ENCODE measurements around the gene NRARP. TPM values are rescaled to one million over a fixed set of nuclear protein-coding genes. Genes with fewer than 3 reads are reported as not detected.

NRARP gene
- total RNA-seq, 6 donors from 2014 or later = 3.1 to 26.9 (median 9.5) TPM

DNA sequence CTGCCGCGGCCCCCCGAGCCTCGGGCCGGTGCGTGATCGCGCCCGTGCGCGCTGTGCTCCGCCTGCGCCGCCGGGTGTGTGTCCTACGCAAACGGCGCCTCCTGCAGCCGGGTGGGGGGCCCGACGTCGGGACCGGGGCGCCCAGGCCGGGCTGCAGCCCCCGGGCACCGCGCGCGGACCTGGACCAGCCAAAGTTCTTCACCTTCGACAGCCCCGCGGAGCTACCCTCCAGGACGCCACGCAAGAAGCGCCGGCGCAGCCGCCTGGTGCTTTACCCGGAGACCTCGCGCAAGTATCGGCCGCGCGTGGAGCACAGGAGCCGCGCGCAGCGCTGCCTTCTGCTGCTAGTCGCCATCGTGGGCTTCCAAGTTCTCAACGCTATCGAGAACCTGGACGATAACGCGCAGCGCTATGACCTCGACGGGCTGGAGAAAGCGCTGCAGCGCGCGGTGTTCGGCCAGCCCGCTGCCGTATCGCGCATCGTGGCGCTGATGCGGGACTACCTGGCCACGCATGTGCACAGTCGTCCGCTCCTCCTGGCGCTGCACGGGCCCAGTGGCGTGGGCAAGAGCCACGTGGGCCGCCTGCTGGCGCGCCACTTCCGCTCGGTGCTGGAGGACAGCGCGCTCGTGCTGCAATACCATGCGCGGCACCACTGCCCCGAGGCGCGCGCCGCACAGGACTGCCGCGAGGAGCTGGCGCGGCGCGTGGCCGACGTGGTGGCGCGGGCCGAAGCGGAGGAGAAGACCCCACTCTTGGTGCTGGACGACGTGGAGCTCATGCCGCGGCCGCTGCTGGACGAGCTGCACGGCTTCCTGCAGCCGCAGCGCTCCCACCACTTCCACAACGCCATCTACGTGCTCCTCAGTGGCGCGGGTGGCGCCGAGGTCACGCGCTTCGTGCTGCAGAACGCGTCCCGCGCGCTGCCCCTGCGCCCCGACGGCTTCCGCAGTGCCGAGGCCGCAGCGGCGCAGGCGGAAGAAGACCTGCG lies 23.1 kb downstream of the NRARP start:
- peaks cover 6 to 53% (median 29%) of the 10 kb centered on the region in 4 donors for H3K36me3 ChIP-seq

DNA sequence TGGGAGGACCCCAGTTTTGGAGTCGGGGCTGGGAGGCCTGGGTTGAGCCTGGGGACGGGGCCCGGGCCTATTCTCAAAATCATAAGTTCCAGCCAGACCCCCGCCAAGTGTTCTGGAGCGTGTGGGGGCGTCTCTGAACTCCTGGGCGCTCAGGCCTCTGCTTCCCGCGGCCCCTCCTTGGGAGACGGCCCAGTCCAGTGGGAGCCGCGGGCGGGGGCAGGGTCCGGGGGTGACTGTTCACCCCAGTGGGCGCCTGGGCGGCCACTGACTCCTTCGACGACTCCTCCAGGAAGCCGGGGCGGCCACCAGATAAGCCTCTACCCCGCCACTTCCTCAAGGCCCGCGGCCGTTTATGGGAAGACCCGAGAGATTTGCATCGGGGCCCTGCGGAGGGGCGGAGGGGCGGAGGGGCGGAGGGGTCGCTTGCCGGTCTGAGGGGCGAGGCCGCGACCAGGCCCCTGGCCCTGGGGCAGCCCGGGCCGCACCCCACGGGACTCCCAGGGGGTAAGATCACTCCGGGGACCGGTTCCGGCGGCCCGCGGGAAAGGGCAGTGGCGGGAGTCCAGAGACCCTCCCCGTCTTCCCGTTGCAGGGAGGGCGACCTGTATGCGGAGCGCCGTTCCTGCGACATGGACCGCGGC lies 23.9 kb downstream of the NRARP start:
- 10 to 31% methylated on average over 8 to 32 of the region's 54 CpGs for WGBS, 2 donors
- H3K4me1 ChIP-seq = peaks cover 38 to 86% (median 60%) of the 10 kb centered on the region in 4 donors
- ATAC-seq (ENCODE audit: low FRiP score in 2 of 2) = peak in 1 of 2 donors; percentile 11
- peak in 1 of 2 donors; percentile 86 for DNase-seq
- no peak for TF ChIP-seq EP300 (IDR thresholded peaks at IDR 0.05)
- TF ChIP-seq, protein P1, sequence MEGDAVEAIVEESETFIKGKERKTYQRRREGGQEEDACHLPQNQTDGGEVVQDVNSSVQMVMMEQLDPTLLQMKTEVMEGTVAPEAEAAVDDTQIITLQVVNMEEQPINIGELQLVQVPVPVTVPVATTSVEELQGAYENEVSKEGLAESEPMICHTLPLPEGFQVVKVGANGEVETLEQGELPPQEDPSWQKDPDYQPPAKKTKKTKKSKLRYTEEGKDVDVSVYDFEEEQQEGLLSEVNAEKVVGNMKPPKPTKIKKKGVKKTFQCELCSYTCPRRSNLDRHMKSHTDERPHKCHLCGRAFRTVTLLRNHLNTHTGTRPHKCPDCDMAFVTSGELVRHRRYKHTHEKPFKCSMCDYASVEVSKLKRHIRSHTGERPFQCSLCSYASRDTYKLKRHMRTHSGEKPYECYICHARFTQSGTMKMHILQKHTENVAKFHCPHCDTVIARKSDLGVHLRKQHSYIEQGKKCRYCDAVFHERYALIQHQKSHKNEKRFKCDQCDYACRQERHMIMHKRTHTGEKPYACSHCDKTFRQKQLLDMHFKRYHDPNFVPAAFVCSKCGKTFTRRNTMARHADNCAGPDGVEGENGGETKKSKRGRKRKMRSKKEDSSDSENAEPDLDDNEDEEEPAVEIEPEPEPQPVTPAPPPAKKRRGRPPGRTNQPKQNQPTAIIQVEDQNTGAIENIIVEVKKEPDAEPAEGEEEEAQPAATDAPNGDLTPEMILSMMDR (IDR thresholded peaks at IDR 0.05) = no peak
- TF ChIP-seq POLR2AphosphoS5 (IDR thresholded peaks at IDR 0.05) = no peak
- TF ChIP-seq POLR2A (IDR thresholded peaks at IDR 0.05) = no peak
- H3K36me3 ChIP-seq = peaks cover 6 to 47% (median 28%) of the 10 kb centered on the region in 4 donors
- no peaks in the 10 kb centered on the region for H3K27me3 ChIP-seq
- no peaks in the 10 kb centered on the region for H3K9me3 ChIP-seq
- peak overlapping the region; percentile 64 to 86 (median 70) for H3K4me3 ChIP-seq
- H3K27ac ChIP-seq = peak overlapping the region; percentile 95 to 98 (median 96)

More for the DNA sequence above, 23.1 kb downstream of the NRARP start:
- Histone ChIP-seq H3K4me1 (peaks cover 38 to 78% (median 56%) of the 10 kb centered on the region in 4 donors), H3K27ac (peak overlapping the region; percentile 95 to 98 (median 96)), H3K27me3 (no peaks in the 10 kb centered on the region), H3K4me3 (peak overlapping the region; percentile 64 to 86 (median 70)), H3K9me3 (no peaks in the 10 kb centered on the region)
- WGBS, 2 donors = 90 to 92% methylated on average over 101 to 133 of the region's 139 CpGs
- TF ChIP-seq POLR2A (IDR thresholded peaks at IDR 0.05) (no peak), POLR2AphosphoS5 (IDR thresholded peaks at IDR 0.05) (no peak), EP300 (IDR thresholded peaks at IDR 0.05) (no peak)
- ATAC-seq (ENCODE audit: low FRiP score in 2 of 2) (no peak), DNase-seq (peak in 1 of 2 donors; percentile 87)

DNA sequence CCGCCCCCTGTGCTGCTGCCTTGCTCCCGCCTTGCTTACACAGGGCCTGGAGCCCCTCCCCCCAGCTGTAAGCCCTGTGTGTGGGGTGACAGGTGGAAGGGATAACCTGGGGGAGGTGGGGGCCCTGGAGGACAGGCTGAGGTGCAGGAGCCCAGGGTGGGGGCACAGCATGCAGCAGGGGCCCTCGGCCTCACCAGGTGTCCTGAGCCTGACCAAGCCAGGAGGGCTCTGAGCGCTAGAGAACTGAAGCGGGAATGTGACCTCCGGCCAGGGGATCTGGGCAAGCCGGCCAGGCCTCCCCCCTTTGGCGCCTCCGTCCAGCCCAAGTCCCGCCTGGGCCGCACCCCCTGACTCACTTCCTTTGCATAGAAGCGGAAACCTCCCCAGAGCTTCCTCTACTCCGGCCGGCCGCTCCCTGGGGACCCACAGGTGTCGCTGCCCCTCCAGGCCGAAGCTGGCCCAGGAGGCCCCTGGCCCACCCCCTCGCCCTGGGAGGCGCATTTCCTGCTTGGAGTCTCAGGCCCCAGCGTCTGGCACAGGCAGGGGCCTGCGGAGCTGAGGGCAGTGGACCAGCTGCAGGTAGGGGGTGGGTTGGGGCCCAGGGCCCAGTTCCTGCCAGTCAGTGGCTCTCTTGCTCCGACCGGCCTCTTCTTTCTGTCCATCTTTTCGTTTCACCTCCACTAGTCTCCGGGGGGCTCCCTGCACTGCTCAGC lies 24.6 kb downstream of the NRARP start, which contains the start of gene TOR4A:
Gene TOR4A, plus strand, starts transcription at position 398 of the 713 bp plus-strand sequence. CDS start 964 bp downstream, outside the sequence.
- H3K36me3 ChIP-seq = peaks cover 10 to 47% (median 35%) of the 10 kb centered on the region in 4 donors
- H3K27me3 ChIP-seq = no peaks in the 10 kb centered on the region
- no peaks in the 10 kb centered on the region for H3K9me3 ChIP-seq
- peaks cover 38 to 93% (median 63%) of the 10 kb centered on the region in 4 donors for H3K4me1 ChIP-seq
- peak; percentile 91 to 98 for DNase-seq
- peak within 1 kb of the TSS; percentile 64 to 86 (median 70) for H3K4me3 ChIP-seq
- TF ChIP-seq, protein P1 (IDR thresholded peaks at IDR 0.05) = peak in 5 of 6 experiments; percentile 16 to 54 (median 46)
- TF ChIP-seq EP300 (IDR thresholded peaks at IDR 0.05) (peak in 2 of 4 donors; percentile 67 to 69), POLR2A (IDR thresholded peaks at IDR 0.05) (peak in 2 of 4 donors; percentile 60 to 85), POLR2AphosphoS5 (IDR thresholded peaks at IDR 0.05) (peak; percentile 86 to 89)
- peak within 1 kb of the TSS; percentile 95 to 98 (median 96) for H3K27ac ChIP-seq
- peak; percentile 88 to 94 for ATAC-seq (ENCODE audit: low FRiP score in 2 of 2)
- 1 to 14% methylated on average over 13 to 20 of the region's 25 CpGs for WGBS, 2 donors

DNA sequence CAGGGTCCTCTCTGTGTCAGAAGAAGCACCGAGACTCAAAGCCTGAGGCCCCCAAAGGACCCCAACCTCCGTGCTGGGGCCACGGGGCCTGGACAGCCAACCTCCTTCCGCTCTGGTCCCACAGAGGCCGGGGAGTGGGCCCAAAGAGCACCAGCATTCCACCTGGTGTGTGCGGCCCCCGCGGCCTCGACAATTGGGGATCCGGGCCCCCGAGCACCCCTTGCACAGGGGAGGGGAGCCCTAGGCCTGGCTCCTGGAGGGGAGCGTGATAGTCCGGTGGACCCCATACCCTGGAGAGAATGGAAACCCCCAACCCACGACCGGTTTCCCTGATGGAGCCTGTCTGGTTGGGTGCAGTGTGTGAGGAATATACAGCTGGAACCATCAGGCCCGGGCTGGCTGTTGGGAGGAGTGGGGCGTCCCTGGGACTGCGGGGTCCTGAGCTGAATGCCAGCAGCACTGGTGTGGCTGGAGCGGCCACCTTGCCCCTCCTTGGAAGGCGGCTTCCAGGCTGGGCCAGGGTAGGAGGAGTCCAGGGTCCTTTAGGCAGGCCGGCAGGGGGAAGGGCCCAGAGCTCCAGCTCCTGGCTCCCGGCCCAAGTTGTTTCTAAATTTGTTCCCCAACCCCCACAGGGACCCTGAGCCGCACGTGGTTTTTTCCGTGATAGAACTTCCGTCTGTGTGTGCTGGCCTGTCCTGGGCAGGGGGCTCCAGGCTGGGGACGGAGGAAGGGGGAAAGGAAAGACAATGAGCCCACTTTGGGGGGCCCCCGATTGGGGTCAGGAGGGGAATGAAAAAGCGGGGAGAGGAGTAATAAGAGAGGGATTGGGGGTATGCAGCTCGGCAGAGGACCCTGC lies 25.4 kb downstream of the NRARP start:
- TF ChIP-seq EP300 (IDR thresholded peaks at IDR 0.05) (no peak), POLR2A (IDR thresholded peaks at IDR 0.05) (no peak), POLR2AphosphoS5 (IDR thresholded peaks at IDR 0.05) (peak in 1 of 2 donors; percentile 36)
- TF ChIP-seq, protein P1 (IDR thresholded peaks at IDR 0.05) = no peak
- Histone ChIP-seq H3K36me3 (peaks cover 10 to 46% (median 40%) of the 10 kb centered on the region in 4 donors), H3K4me3 (peak overlapping the region; percentile 18 to 86 (median 68)), H3K4me1 (peaks cover 39 to 98% (median 63%) of the 10 kb centered on the region in 4 donors), H3K9me3 (no peaks in the 10 kb centered on the region), H3K27ac (peak overlapping the region; percentile 95 to 98 (median 96)), H3K27me3 (no peaks in the 10 kb centered on the region)
- 2 to 35% methylated on average over 8 to 29 of the region's 30 CpGs for WGBS, 2 donors
- ATAC-seq (ENCODE audit: low FRiP score in 2 of 2) (peak; percentile 53 to 77), DNase-seq (peak; percentile 76 to 92)

Data from upper lobe of left lung (tissue), 6 donors.